Fibroblast of skin of right quadriceps (primary cell): ENCODE data around the gene LHX3.

Experiments used
- DNase-seq: peaks from one replicate; pipeline ENCODE4 v3.0.0-alpha.2; 2013

The LHX3 gene

DNA sequence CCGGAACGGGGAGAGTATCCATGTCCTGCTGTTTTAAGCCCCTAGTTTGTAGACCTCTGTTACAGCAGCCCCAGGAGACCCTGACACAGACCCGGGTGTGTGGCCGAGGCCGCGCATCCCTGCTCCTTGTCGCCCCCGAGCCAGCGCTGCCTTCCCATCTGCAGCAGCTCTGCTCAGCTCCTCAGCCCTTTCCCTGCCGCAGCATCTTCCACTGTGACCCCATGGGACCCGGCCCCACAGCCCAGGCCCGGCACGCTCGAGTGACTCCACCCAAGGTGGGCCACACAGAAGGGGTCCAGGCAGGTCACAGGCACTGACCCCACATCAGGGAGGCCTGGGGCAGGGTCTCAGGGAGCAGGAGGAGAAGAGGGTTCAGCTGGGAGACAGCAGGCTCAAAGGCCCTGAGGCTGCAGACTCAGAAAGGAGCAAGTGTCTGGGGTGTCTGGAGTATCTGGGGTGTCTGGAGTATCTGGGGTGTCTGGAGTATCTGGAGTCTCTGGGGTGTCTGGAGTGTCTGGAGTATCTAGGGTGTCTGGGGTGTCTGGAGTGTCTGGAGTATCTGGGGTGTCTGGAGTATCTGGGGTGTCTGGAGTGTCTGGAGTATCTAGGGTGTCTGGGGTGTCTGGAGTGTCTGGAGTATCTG lies 31.2 kb downstream of the LHX3 start:
- DNase-seq = no peak

DNA sequence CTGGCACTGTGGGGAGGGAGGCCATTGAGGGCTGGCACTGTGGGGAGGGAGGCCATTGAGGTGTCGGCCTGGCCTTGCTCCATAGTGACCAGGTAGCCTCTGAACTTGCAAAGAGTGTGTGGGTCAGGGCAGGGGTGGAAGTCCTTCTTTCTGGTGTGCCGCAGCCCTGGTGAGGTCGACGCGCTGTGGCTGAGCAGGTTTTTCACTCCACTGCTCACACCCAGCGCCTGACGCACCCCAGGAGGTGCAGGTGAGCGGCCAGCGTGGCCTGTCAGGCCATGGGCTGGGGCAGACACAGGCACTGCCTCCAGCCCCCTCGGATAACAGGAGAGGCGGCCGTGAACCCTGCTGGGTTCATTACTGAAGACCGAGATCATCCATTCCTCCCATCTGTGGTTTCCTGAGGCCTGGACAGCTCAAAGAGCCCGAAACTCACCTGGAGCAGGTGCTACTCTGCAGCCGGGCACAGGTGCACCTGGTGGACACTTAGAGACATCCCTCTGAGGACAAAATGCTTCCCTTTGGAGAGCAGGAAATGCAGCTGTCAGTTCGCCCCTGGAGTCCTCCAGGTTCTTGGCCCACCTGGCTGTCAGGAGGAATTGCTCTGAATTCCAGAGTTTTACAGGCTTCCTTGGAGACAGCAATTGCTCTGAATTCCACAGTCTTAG lies 32.4 kb downstream of the LHX3 start:
- DNase-seq = no peak

GRCh38 chr9:136171801-136172411 lies 33.0 kb downstream of the LHX3 start:
- DNase-seq = no peak

DNA sequence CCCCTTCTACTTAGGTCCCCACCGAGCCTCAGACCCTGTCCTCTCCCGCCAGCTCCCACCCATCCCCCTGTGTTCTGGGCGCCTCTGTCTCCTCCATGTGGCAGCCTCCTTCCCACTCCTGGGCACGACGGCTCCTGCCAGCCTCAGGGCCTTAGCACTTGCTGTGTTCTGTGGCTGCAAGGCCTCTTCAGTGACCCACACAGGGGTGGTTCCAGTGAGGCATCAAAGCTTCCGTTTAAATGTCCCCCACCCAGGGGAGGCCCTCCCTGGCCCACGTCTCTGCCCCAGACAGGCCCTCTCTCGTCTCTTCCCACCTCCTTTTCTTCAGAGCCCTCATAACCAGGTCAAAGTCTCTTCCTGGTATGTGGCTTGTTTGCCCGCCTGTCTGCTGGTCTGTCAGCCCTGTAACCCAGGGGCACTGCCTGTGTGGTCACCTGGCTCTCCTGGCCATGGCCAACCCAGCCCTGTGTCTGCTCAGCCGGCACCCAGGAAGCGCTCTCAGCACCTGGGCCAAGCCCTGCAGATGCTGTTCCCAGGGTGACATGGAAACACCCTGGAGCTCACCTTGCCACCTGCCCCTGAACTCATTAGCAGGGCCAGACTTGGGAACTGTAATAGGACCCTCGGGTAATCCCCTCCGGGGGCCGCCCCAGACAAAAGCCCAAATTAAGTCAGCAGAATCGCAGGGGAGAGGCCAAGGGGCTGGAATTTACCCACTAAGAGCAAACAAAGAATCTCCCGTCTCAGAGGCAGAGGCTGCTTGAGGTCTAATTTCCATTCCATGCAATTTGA lies 33.7 kb downstream of the LHX3 start:
- DNase-seq = no peak

GRCh38 chr9:136170006-136170901 lies 34.7 kb downstream of the LHX3 start:
- DNase-seq = no peak

GRCh38 chr9:136169495-136169894 lies 35.4 kb downstream of the LHX3 start:
- DNase-seq = no peak

- DNase-seq = no peak
Observed at GRCh38 chr9:136163248-136163850, 41.6 kb downstream of the LHX3 start.

- no peak for DNase-seq
Observed at GRCh38 chr9:136160995-136161610, 43.8 kb downstream of the LHX3 start.

DNA sequence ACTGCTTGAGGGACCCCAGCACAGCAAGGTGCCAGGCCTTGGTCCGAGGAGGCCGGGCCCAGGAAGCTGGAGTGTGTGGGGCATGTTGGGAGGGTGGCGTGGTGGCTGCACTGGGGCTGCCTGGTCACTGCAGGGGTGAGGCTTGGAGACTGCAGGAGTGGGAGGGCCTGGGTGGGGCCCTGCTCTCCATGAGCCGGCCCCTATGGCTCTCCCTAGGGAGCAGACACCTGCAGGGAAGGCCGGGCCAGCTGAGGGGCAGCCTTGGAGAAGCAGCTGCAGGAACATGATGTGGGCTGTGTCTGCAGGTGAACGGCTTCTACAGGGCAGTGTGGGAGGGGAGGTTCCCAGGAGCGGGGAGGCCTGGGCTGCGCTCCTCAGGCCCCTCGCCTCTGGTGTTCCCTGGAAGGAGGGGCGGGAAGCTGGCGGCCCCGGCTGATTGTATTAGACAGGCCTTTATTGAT lies 44.5 kb downstream of the LHX3 start:
- no peak for DNase-seq

- DNase-seq = no peak
Observed at GRCh38 chr9:136159851-136160250, 45.1 kb downstream of the LHX3 start.

- no peak for DNase-seq
Observed at GRCh38 chr9:136157477-136158265, 47.3 kb downstream of the LHX3 start.

- DNase-seq = no peak
Observed at GRCh38 chr9:136156209-136157120, 48.5 kb downstream of the LHX3 start.

GRCh38 chr9:136155576-136155975 lies 49.4 kb downstream of the LHX3 start:
- DNase-seq = no peak

DNA sequence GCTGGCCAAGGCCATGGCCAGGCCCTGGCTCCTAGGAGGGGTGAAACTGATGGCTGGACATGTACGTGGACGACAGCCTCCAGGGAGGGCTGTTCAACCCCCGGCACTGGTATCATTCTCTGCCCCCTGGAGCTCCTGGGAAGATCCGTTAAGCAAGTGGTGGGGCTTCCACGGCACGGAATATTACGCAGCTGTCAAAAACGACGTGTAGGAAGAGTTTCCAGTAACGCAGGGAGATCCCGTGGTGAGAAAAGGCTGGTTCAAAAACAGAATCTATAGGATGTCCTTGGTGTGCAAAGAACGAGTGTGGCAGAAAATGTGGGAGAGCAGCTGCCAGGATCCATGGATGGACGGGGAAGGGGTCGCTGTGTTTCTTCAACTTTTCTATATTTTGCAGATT lies 50.0 kb downstream of the LHX3 start:
- DNase-seq = no peak

GRCh38 chr9:136153381-136154065 lies 51.4 kb downstream of the LHX3 start:
- no peak for DNase-seq

DNA sequence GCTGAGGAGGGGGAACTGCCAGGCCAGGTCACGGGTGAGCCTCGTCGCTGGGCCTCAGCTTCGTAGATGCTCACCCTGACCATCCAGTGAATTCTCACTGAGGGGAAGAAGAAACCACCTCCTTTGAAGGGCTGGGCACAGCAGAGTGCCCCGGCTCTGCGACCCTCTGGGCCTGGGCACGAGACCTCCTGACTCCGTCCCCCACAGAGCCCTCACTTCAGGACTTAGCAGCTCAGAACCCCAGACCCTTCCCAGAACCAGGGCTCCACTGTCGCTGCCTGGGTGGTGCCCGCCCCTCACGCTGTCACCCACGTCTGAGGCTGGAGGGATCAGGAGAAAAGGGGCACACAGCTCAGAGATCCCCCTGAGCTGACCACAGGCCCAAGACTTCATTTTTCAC lies 52.0 kb downstream of the LHX3 start:
- DNase-seq = no peak

DNA sequence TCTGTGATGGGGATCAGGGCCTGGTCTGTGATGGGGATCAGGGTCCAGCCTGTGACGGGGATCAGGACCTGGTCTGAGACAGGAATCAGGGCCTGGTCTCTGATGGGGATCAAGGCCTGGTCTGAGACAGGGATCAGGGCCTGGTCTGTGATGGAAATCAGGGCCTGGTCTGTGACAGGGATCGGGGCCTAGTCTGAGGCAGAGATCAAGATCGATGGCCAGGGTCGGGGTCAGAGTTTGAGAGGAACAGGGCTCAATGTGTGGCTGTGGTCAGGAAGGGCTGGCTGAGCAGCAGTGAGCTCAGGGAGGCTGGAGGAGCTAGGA lies 52.4 kb downstream of the LHX3 start:
- no peak for DNase-seq

- no peak for DNase-seq
Observed at GRCh38 chr9:136151848-136152542, 52.9 kb downstream of the LHX3 start.
